HG03060 (cell line): ENCODE results near the gene UGT2B10.

Experiments
- ATAC-seq: cut with Tn5 transposase; IDR thresholded peaks from one replicate; pipeline ENCODE4 v1.9.1; 2021; ENCODE audit warnings: low read depth, moderate number of reproducible peaks; ENCODE audit not compliant: unreplicated experiment

Gene UGT2B10

GRCh38 chr4:68869274-68869773 is 53.5 kb downstream of the UGT2B10 start:
- no peak for ATAC-seq

- ATAC-seq, result no peak
These were observed 56.2 kb downstream of the UGT2B10 start for GRCh38 chr4:68871809-68872642.

GRCh38 chr4:68872643-68873502 is 57.1 kb downstream of the UGT2B10 start:
- ATAC-seq, result no peak

- ATAC-seq, result no peak
These were observed 58.7 kb downstream of the UGT2B10 start for GRCh38 chr4:68874507-68874906.

GRCh38 chr4:68877555-68877954 is 61.8 kb downstream of the UGT2B10 start:
- ATAC-seq, result no peak

GRCh38 chr4:68878048-68878447 is 62.3 kb downstream of the UGT2B10 start:
- ATAC-seq, result no peak
